ENCODE measurements around the gene WSCD1.

The WSCD1 gene

DNA sequence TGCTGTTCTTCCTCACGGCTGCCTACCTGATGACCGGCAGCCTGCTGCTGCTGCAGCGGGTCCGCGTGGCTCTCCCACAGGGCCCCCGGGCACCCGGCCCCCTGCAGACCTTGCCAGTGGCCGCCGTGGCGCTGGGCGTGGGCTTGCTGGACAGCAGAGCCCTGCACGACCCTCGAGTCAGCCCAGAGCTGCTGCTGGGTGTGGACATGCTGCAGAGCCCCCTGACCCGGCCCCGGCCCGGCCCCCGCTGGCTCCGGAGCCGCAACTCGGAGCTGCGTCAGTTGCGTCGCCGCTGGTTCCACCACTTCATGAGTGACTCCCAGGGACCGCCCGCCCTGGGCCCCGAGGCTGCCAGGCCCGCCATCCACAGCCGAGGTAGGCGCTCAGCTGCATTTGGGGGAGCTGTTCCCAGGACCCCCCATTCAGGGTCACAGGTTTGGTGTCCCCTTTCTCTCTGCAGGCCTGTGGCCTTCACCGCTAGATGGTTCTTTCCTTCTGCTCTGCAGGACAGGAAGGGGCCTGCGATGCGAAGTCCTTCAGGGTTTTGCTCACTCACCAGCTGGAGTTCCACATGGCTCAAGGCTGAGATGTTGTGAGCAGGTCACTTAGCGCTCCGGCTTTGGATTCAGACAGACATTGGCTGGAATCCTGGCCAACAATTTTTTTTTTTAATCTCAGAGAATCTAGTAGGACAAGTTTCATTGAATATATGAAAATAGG, 10.7 kb downstream of the WSCD1 start:
- no peak for ATAC-seq (replicated peaks)

DNA sequence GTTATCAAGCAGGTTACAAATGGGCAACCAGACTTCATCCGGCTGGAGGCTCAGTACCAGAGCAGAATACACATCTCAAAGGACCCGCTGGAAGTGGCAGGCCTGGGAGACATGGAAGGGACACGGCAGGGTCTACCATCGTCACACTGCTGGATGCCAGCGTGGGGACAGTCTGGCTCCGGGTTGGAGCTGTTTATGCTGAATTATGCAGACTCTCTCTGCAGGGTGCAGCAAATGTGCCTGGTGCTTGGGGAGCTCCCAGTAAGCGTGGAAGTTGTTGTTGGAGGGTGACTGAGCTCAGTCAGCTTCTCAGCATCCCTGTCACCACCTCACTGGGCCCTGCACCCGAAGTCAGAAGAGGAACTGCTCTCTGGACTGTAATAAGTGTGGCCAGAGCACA, 12.2 kb downstream of the WSCD1 start:
- H3K36me3 Mint-ChIP-seq (ENCODE audit: insufficient read depth), result no peaks in the 10 kb centered on the region
- no peak overlapping the region for H3K4me3 Mint-ChIP-seq
- ATAC-seq (replicated peaks), result no peak
- no peaks in the 10 kb centered on the region for H3K9me3 Mint-ChIP-seq
- H3K27me3 Mint-ChIP-seq, result peaks cover 13 to 33% of the 10 kb centered on the region in 2 donors
- no peak for DNase-seq
- no peaks in the 10 kb centered on the region for H3K4me1 Mint-ChIP-seq (ENCODE audit: low read depth in 2 of 2)
- H3K27ac Mint-ChIP-seq, result no peak overlapping the region

More for the DNA sequence above, 10.7 kb downstream of the WSCD1 start:
- Mint-ChIP-seq H3K4me1 (ENCODE audit: low read depth in 2 of 2) (no peaks in the 10 kb centered on the region), H3K4me3 (no peak overlapping the region), H3K27me3 (peaks cover 16 to 43% of the 10 kb centered on the region in 2 donors), H3K27ac (no peak overlapping the region), H3K36me3 (ENCODE audit: insufficient read depth) (no peaks in the 10 kb centered on the region), H3K9me3 (no peaks in the 10 kb centered on the region)
- no peak for DNase-seq

DNA sequence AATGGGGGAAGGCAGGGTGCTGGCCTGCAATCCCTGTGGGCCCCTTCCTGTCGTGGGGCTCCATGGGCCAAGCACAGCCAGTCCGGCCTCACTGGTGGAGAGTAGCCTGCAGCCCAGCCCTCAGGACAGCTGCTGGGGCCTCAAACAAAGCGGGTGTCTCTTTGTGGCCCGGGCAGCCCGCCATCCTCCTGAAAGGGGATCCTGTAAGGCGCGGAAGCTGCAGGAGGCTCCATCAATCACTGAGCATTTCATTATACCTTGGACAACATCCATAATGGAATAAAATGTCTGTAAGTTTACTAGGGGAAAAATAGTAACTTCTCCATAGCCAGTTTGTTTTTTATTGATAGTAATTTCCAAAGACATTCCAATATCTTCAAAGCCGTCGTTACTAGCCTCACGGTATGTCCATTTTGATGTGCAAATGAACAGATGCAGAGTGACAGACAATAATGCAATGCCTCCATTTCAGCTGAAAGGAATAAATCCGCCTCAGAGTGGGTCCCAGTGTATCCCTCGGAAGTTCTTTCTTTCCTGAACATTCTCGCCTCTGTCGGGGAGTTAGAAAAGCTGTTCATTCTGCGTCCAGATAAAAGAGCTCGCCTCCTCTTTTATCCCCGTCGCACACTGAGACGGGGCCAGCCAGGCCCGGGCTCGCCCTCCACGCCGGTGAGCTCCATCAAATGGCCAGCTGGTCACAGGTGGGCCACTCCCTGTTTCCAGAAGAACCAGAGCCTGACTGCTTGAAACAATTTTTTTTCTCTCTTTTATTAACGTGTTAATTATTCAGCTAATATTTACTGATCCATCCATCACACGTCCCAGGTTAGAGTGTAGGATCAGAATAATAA, 14.4 kb downstream of the WSCD1 start:
- H3K36me3 Mint-ChIP-seq (ENCODE audit: insufficient read depth), result no peaks in the 10 kb centered on the region
- H3K27me3 Mint-ChIP-seq, result peaks cover 6 to 22% of the 10 kb centered on the region in 2 donors
- no peak overlapping the region for H3K4me3 Mint-ChIP-seq
- no peaks in the 10 kb centered on the region for H3K9me3 Mint-ChIP-seq
- no peaks in the 10 kb centered on the region for H3K4me1 Mint-ChIP-seq (ENCODE audit: low read depth in 2 of 2)
- no peak for ATAC-seq (replicated peaks)
- no peak for DNase-seq
- H3K27ac Mint-ChIP-seq, result no peak overlapping the region

DNA sequence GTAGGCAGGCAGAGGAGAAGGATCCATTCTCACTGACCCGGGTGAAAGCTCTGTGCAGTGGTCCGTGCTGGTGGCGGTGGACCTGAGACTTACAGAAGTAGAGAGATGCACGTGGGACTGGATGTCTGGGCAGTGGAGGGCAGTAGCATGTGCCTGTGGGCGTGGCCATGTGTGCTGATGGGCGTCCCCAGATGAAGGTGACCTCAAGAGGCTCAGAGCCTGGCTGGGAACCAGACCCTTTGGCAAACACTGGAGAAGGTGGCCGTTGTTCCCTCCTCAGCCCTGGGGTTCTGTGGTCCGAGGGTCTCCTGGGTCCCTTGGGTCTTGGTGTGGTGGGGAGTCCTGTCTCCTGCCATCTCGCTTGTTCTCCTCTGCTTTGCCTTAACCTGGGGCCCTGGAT, 15.6 kb downstream of the WSCD1 start:
- Mint-ChIP-seq H3K27ac (no peak overlapping the region), H3K27me3 (peaks cover 6 to 25% of the 10 kb centered on the region in 2 donors), H3K4me1 (ENCODE audit: low read depth in 2 of 2) (no peaks in the 10 kb centered on the region), H3K9me3 (no peaks in the 10 kb centered on the region), H3K4me3 (no peak overlapping the region), H3K36me3 (ENCODE audit: insufficient read depth) (no peaks in the 10 kb centered on the region)
- DNase-seq (no peak), ATAC-seq (replicated peaks) (no peak)

DNA sequence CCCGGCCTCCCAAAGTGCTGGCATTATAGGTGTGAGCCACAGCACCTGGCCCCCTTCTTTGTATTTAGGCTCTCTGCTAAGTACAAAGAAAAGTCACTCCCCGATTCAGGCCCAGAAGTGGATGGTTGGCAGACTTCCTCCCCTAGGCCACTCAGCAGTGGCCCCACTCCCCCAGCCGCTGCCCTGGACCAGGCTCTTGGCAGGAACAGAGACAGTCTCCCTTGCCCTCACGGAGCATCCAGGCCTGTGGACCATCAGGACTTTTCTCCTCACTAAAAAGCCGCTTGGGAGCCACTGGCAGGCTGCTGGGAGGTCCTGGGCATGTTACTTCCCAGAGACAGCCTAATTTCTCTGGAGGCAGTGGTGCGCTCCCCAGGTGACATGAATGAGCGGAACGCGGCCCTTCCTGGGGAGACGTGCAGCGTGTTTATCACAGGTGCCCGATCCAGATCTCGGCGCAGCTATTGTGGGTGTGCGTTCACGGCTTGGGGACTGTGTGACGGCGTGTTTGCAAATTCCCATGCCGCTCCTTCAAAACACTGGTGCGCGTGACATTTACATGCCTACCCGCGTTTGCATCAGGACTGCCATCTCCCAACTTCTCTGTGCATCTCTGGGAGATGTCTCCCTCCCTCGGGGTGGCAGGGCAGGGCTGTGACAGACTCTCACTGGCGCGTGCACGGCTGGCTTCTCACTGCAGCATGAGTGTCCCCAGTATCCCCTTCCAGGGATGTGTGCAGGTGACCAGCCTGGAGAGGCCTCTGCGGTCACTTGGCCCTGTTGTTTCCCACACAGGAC, 16.6 kb downstream of the WSCD1 start:
- ATAC-seq (replicated peaks) (no peak), DNase-seq (no peak)
- Mint-ChIP-seq H3K9me3 (no peaks in the 10 kb centered on the region), H3K27me3 (peaks cover 13 to 33% of the 10 kb centered on the region in 2 donors), H3K36me3 (ENCODE audit: insufficient read depth) (no peaks in the 10 kb centered on the region), H3K4me3 (no peak overlapping the region), H3K27ac (no peak overlapping the region), H3K4me1 (ENCODE audit: low read depth in 2 of 2) (no peaks in the 10 kb centered on the region)

DNA sequence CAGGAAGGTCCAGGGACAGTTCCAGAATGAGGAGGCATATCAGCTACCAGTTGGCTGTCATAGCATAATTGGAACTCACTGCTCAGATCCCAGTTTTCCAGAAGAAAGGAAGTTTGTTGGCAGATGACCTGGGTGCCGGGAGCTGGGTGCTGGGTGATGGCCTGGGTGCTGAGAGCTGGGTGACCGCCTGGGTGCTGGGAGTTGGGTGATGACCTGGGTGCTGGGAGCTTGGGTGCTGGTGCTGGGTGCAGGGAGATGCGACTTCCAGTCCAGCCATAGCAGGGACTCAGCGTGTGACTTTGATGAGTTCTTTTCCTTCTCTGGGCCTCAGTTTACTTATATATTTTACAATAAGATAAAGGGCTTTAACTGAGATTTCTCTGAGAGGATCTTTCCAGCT, 18.0 kb downstream of the WSCD1 start:
- no peak overlapping the region for H3K27ac Mint-ChIP-seq
- H3K4me1 Mint-ChIP-seq (ENCODE audit: low read depth in 2 of 2), result no peaks in the 10 kb centered on the region
- H3K27me3 Mint-ChIP-seq, result peaks cover 19 to 38% of the 10 kb centered on the region in 2 donors
- no peaks in the 10 kb centered on the region for H3K9me3 Mint-ChIP-seq
- no peaks in the 10 kb centered on the region for H3K36me3 Mint-ChIP-seq (ENCODE audit: insufficient read depth)
- no peak overlapping the region for H3K4me3 Mint-ChIP-seq
- ATAC-seq (replicated peaks), result no peak
- no peak for DNase-seq

DNA sequence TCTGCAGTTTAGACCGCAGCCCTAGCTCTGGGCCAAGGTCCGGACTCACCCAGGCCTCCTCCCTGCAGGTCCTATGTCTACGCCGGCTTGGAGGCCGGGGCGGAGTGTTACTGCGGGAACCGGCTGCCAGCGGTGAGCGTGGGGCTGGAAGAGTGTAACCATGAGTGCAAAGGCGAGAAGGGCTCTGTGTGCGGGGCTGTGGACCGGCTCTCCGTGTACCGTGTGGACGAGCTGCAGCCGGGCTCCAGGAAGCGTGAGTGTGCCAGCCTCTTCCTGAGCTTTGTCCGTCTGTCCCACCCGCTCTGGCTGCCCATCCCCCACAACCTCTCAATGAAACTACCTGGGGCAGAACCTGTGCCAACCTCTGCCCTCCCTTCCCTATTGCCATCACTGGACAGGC, 20.1 kb downstream of the WSCD1 start:
- Mint-ChIP-seq H3K4me3 (no peak overlapping the region), H3K27ac (no peak overlapping the region), H3K4me1 (ENCODE audit: low read depth in 2 of 2) (no peaks in the 10 kb centered on the region), H3K36me3 (ENCODE audit: insufficient read depth) (no peaks in the 10 kb centered on the region), H3K27me3 (peaks cover 36 to 59% of the 10 kb centered on the region in 2 donors), H3K9me3 (no peaks in the 10 kb centered on the region)
- ATAC-seq (replicated peaks) (no peak), DNase-seq (no peak)

DNA sequence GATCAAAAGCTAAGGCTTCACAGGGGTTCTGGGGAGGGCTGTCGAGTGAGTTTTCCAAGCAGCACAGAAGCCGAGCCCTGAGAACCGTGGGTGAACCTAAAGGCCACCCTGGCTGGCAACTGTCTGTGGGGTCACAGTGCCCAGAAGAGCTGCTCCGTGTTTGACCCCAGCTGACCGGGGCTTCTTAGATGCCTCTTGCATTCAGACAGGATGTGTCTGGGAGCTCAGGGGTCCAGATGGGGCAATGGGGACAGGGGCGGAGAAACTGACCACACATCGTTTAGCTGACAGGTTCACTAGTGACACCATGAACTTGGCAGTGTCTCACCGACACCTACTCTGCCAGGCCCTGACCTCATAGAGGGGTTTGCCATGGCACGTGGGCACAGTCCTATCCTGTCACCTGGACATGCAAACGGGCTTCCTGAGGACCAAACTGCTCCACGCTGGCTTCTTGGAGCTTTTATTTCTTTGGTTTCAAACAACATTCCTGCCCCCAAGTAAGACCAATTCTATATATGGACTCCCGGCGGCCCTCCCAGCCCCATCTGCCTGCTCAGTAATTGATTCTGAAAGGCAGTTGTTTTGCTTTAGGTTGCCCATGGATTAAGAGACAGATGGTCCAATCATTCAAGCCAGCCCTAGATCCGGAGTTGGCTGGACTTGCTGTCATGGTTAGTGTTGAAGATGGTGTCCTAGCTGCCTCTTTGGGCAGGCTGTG, 22.2 kb downstream of the WSCD1 start:
- H3K9me3 Mint-ChIP-seq, result no peaks in the 10 kb centered on the region

DNA sequence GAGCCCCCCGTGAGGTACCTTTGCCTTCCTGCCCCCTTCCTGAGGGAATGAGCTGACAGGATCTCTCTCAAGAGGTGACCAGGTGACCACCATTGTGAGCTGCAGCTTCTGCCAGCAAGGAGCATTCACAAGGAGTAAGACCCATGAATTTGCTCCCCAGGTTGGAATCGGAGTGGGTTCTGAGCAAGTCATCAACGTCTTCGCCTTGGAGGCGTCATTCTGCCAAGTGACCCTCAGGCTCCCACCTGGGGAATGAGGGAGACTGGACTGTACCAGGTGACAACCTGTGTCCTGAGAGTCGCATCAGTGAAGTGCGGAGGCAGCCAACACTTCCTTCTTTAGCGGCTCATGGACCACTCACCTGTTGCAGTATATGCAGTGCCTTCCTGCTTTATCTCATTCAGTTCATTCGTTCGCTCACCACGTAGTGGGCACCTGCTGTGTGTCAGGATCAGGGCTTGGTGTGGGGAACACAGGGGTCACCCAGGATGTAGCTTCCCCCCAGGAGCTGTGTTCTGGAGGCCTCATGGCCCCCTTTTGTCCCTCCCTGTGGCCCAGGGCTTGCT, 22.8 kb downstream of the WSCD1 start:
- H3K4me1 Mint-ChIP-seq (ENCODE audit: low read depth in 2 of 2), result no peaks in the 10 kb centered on the region
- no peak overlapping the region for H3K4me3 Mint-ChIP-seq
- H3K27ac Mint-ChIP-seq, result no peak overlapping the region
- peaks cover 36 to 56% of the 10 kb centered on the region in 2 donors for H3K27me3 Mint-ChIP-seq
- ATAC-seq (replicated peaks) (no peak), DNase-seq (no peak)
- H3K36me3 Mint-ChIP-seq (ENCODE audit: insufficient read depth), result no peaks in the 10 kb centered on the region
- no peaks in the 10 kb centered on the region for H3K9me3 Mint-ChIP-seq

More for the DNA sequence above, 22.2 kb downstream of the WSCD1 start:
- ATAC-seq (replicated peaks) (no peak), DNase-seq (no peak)
- Mint-ChIP-seq H3K36me3 (ENCODE audit: insufficient read depth) (no peaks in the 10 kb centered on the region), H3K27ac (no peak overlapping the region), H3K27me3 (peaks cover 37 to 63% of the 10 kb centered on the region in 2 donors), H3K4me1 (ENCODE audit: low read depth in 2 of 2) (no peaks in the 10 kb centered on the region), H3K4me3 (no peak overlapping the region)

DNA sequence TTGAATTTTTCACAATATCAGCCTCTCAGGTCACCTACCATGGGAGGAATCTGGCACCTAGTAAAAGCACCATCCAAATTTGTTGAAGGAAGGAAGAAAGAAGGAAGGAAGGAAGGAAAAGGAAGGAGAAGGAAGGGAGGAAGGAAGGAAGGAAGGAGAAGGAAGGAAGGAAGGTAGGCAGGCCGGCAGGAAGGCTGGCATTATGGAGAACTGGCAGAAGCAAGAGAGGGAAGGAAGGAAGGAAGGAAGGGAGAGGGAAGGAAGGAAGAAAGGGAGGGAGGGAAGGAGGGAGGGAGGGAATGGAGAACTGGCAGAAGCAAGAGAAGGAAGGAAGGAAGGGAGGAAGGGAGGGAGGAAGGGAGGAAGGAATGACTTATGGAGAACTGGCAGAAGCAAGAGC, 24.3 kb downstream of the WSCD1 start:
- DNase-seq (no peak), ATAC-seq (replicated peaks) (no peak)
- H3K4me3 Mint-ChIP-seq, result no peak overlapping the region
- peaks cover 39 to 65% of the 10 kb centered on the region in 2 donors for H3K27me3 Mint-ChIP-seq
- no peaks in the 10 kb centered on the region for H3K4me1 Mint-ChIP-seq (ENCODE audit: low read depth in 2 of 2)
- no peaks in the 10 kb centered on the region for H3K9me3 Mint-ChIP-seq
- H3K27ac Mint-ChIP-seq, result no peak overlapping the region
- no peaks in the 10 kb centered on the region for H3K36me3 Mint-ChIP-seq (ENCODE audit: insufficient read depth)

DNA sequence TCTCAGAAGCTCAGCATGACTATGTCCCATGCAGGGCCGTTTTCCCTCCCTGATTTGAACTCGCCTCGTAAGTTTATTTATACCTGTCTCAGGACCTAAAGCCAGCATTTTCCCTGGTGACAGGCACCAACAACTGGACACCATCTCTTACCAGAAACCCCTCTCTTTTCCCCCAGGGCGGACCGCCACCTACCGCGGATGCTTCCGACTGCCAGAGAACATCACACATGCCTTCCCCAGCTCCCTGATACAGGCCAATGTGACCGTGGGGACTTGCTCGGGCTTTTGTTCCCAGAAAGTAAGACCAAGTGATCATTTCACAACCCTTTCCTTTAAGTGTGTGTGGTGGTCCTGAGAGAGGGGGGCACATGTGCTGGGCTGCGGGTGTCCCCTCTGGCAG, 24.7 kb downstream of the WSCD1 start:
- H3K4me1 Mint-ChIP-seq (ENCODE audit: low read depth in 2 of 2), result no peaks in the 10 kb centered on the region
- H3K27me3 Mint-ChIP-seq, result peaks cover 39 to 69% of the 10 kb centered on the region in 2 donors
- ATAC-seq (replicated peaks) (no peak), DNase-seq (no peak)
- no peaks in the 10 kb centered on the region for H3K9me3 Mint-ChIP-seq
- no peaks in the 10 kb centered on the region for H3K36me3 Mint-ChIP-seq (ENCODE audit: insufficient read depth)
- no peak overlapping the region for H3K27ac Mint-ChIP-seq
- H3K4me3 Mint-ChIP-seq, result no peak overlapping the region

DNA sequence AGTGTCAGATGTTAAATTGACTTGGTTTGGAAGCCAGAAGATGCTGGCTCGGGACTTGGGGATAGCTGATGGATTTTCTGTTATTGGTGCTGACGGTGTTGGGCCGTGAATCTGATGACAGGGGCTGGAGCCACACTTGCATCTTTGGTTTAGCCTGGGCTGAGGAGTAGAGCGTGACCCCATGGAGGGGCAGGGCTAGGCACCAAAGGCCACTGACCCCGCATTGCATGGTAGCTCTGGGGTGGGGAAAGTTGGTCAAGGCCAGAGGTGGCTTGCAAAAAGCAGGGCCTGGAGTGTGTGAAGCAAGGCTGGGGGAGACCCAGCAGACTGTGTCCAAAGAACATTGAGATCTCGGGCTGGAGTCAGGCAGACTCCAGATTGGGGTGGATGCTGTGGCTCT, 25.3 kb downstream of the WSCD1 start:
- Mint-ChIP-seq H3K27ac (no peak overlapping the region), H3K4me1 (ENCODE audit: low read depth in 2 of 2) (no peaks in the 10 kb centered on the region), H3K27me3 (peaks cover 39 to 68% of the 10 kb centered on the region in 2 donors), H3K4me3 (no peak overlapping the region), H3K36me3 (ENCODE audit: insufficient read depth) (no peaks in the 10 kb centered on the region), H3K9me3 (no peaks in the 10 kb centered on the region)
- DNase-seq (no peak), ATAC-seq (replicated peaks) (no peak)

All from effector memory CD8-positive, alpha-beta T cell (primary cell).